Measurements from ENCODE around the gene HABP4. TPM values are rescaled to one million over a fixed set of nuclear protein-coding genes. Genes with fewer than 3 reads are reported as not detected.

Gene HABP4
- total RNA-seq, 2 donors from 2014 or later, result 13.4 to 17.5 TPM

- H3K9me3 Mint-ChIP-seq, result no peaks in the 10 kb centered on the region
- ATAC-seq (replicated peaks in 1 of 2) (no peak), DNase-seq (no peak)
- H3K4me1 Mint-ChIP-seq (ENCODE audit: low read depth), result no peaks in the 10 kb centered on the region
- H3K4me3 Mint-ChIP-seq, result no peak overlapping the region
- no peaks in the 10 kb centered on the region for H3K36me3 Mint-ChIP-seq (ENCODE audit: insufficient read depth in 2 of 2)
- H3K27ac Mint-ChIP-seq, result no peak overlapping the region
- H3K27me3 Mint-ChIP-seq (ENCODE audit: low read depth), result no peaks in the 10 kb centered on the region
Measured at GRCh38 chr9:96513622-96514021, 63.7 kb downstream of the HABP4 start.

GRCh38 chr9:96514108-96514799, 64.3 kb downstream of the HABP4 start:
- H3K9me3 Mint-ChIP-seq, result no peaks in the 10 kb centered on the region
- H3K4me3 Mint-ChIP-seq, result no peak overlapping the region
- H3K27me3 Mint-ChIP-seq (ENCODE audit: low read depth), result no peaks in the 10 kb centered on the region
- no peaks in the 10 kb centered on the region for H3K4me1 Mint-ChIP-seq (ENCODE audit: low read depth)
- DNase-seq (no peak), ATAC-seq (replicated peaks in 1 of 2) (no peak)
- H3K36me3 Mint-ChIP-seq (ENCODE audit: insufficient read depth in 2 of 2), result no peaks in the 10 kb centered on the region
- no peak overlapping the region for H3K27ac Mint-ChIP-seq

- no peaks in the 10 kb centered on the region for H3K36me3 Mint-ChIP-seq (ENCODE audit: insufficient read depth in 2 of 2)
- H3K4me1 Mint-ChIP-seq (ENCODE audit: low read depth), result no peaks in the 10 kb centered on the region
- H3K9me3 Mint-ChIP-seq, result no peaks in the 10 kb centered on the region
- ATAC-seq (replicated peaks in 1 of 2) (no peak), DNase-seq (no peak)
- no peaks in the 10 kb centered on the region for H3K27me3 Mint-ChIP-seq (ENCODE audit: low read depth)
- no peak overlapping the region for H3K27ac Mint-ChIP-seq
- no peak overlapping the region for H3K4me3 Mint-ChIP-seq
Measured at GRCh38 chr9:96514800-96515158, 64.8 kb downstream of the HABP4 start.

- Mint-ChIP-seq H3K36me3 (ENCODE audit: insufficient read depth in 2 of 2) (no peaks in the 10 kb centered on the region), H3K9me3 (no peaks in the 10 kb centered on the region), H3K27ac (no peak overlapping the region), H3K4me3 (no peak overlapping the region), H3K27me3 (ENCODE audit: low read depth) (no peaks in the 10 kb centered on the region), H3K4me1 (ENCODE audit: low read depth) (no peaks in the 10 kb centered on the region)
- DNase-seq (no peak), ATAC-seq (replicated peaks in 1 of 2) (no peak)
Measured at GRCh38 chr9:96515621-96516470, 65.9 kb downstream of the HABP4 start.

- H3K36me3 Mint-ChIP-seq (ENCODE audit: insufficient read depth in 2 of 2), result no peaks in the 10 kb centered on the region
Measured at GRCh38 chr9:96519095-96519494, 69.1 kb downstream of the HABP4 start.

GRCh38 chr9:96519787-96520186, 69.8 kb downstream of the HABP4 start:
- H3K4me1 Mint-ChIP-seq (ENCODE audit: low read depth), result peaks cover 17% of the 10 kb centered on the region
- ATAC-seq (replicated peaks in 1 of 2) (no peak), DNase-seq (no peak)
- H3K27ac Mint-ChIP-seq, result peak overlapping the region; percentile 45
- H3K36me3 Mint-ChIP-seq (ENCODE audit: insufficient read depth in 2 of 2), result no peaks in the 10 kb centered on the region
- no peak overlapping the region for H3K4me3 Mint-ChIP-seq
- H3K27me3 Mint-ChIP-seq (ENCODE audit: low read depth), result no peaks in the 10 kb centered on the region
- H3K9me3 Mint-ChIP-seq, result no peaks in the 10 kb centered on the region

More at GRCh38 chr9:96519095-96519494, 69.1 kb downstream of the HABP4 start:
- H3K4me3 Mint-ChIP-seq, result no peak overlapping the region
- ATAC-seq (replicated peaks in 1 of 2) (no peak), DNase-seq (no peak)
- H3K4me1 Mint-ChIP-seq (ENCODE audit: low read depth), result peaks cover 17% of the 10 kb centered on the region
- H3K9me3 Mint-ChIP-seq, result no peaks in the 10 kb centered on the region
- no peak overlapping the region for H3K27ac Mint-ChIP-seq
- no peaks in the 10 kb centered on the region for H3K27me3 Mint-ChIP-seq (ENCODE audit: low read depth)

- Mint-ChIP-seq H3K4me1 (ENCODE audit: low read depth) (peaks cover 17% of the 10 kb centered on the region), H3K4me3 (no peak overlapping the region), H3K27ac (no peak overlapping the region), H3K9me3 (no peaks in the 10 kb centered on the region), H3K36me3 (ENCODE audit: insufficient read depth in 2 of 2) (no peaks in the 10 kb centered on the region), H3K27me3 (ENCODE audit: low read depth) (no peaks in the 10 kb centered on the region)
- no peak for ATAC-seq (replicated peaks in 1 of 2)
- DNase-seq, result no peak
Measured at GRCh38 chr9:96522366-96522765, 72.4 kb downstream of the HABP4 start.

- no peak for DNase-seq
- peaks cover 0 to 2% of the 10 kb centered on the region in 2 donors for H3K36me3 Mint-ChIP-seq (ENCODE audit: insufficient read depth in 2 of 2)
- no peak overlapping the region for H3K4me3 Mint-ChIP-seq
- H3K27ac Mint-ChIP-seq, result no peak overlapping the region
- no peaks in the 10 kb centered on the region for H3K9me3 Mint-ChIP-seq
- no peak for ATAC-seq (replicated peaks in 1 of 2)
- H3K27me3 Mint-ChIP-seq (ENCODE audit: low read depth), result no peaks in the 10 kb centered on the region
- H3K4me1 Mint-ChIP-seq (ENCODE audit: low read depth), result peaks cover 17% of the 10 kb centered on the region
Measured at GRCh38 chr9:96523374-96523773, 73.4 kb downstream of the HABP4 start.

- no peak for ATAC-seq (replicated peaks in 1 of 2)
- no peaks in the 10 kb centered on the region for H3K27me3 Mint-ChIP-seq (ENCODE audit: low read depth)
- no peak overlapping the region for H3K4me3 Mint-ChIP-seq
- H3K27ac Mint-ChIP-seq, result no peak overlapping the region
- DNase-seq, result no peak
- H3K9me3 Mint-ChIP-seq, result no peaks in the 10 kb centered on the region
- peaks cover 0 to 3% of the 10 kb centered on the region in 2 donors for H3K36me3 Mint-ChIP-seq (ENCODE audit: insufficient read depth in 2 of 2)
- H3K4me1 Mint-ChIP-seq (ENCODE audit: low read depth), result peaks cover 17% of the 10 kb centered on the region
Measured at GRCh38 chr9:96524045-96524444, 74.1 kb downstream of the HABP4 start.

- ATAC-seq (replicated peaks in 1 of 2) (no peak), DNase-seq (no peak)
- no peaks in the 10 kb centered on the region for H3K27me3 Mint-ChIP-seq (ENCODE audit: low read depth)
- no peaks in the 10 kb centered on the region for H3K9me3 Mint-ChIP-seq
- H3K27ac Mint-ChIP-seq, result no peak overlapping the region
- peaks cover 0 to 4% of the 10 kb centered on the region in 2 donors for H3K36me3 Mint-ChIP-seq (ENCODE audit: insufficient read depth in 2 of 2)
- H3K4me3 Mint-ChIP-seq, result no peak overlapping the region
- peaks cover 17% of the 10 kb centered on the region for H3K4me1 Mint-ChIP-seq (ENCODE audit: low read depth)
Measured at GRCh38 chr9:96524764-96525163, 74.8 kb downstream of the HABP4 start.

GRCh38 chr9:96532173-96532572, 82.2 kb downstream of the HABP4 start:
- DNase-seq, result no peak
- H3K27ac Mint-ChIP-seq, result no peak overlapping the region
- no peaks in the 10 kb centered on the region for H3K4me1 Mint-ChIP-seq (ENCODE audit: low read depth)
- ATAC-seq (replicated peaks in 1 of 2), result no peak
- H3K9me3 Mint-ChIP-seq, result peaks cover 2% of the 10 kb centered on the region in 2 donors
- H3K36me3 Mint-ChIP-seq (ENCODE audit: insufficient read depth in 2 of 2), result peaks cover 4 to 9% of the 10 kb centered on the region in 2 donors
- H3K27me3 Mint-ChIP-seq (ENCODE audit: low read depth), result no peaks in the 10 kb centered on the region
- no peak overlapping the region for H3K4me3 Mint-ChIP-seq

GRCh38 chr9:96540106-96540505, 90.1 kb downstream of the HABP4 start:
- H3K27ac Mint-ChIP-seq, result no peak overlapping the region
- ATAC-seq (replicated peaks in 1 of 2) (no peak), DNase-seq (no peak)
- no peaks in the 10 kb centered on the region for H3K4me1 Mint-ChIP-seq (ENCODE audit: low read depth)
- no peak overlapping the region for H3K4me3 Mint-ChIP-seq
- no peaks in the 10 kb centered on the region for H3K9me3 Mint-ChIP-seq
- peaks cover 0 to 1% of the 10 kb centered on the region in 2 donors for H3K36me3 Mint-ChIP-seq (ENCODE audit: insufficient read depth in 2 of 2)
- H3K27me3 Mint-ChIP-seq (ENCODE audit: low read depth), result no peaks in the 10 kb centered on the region
